Liver (tissue), 9 donors: ENCODE results near the gene IFT20. TPM values are rescaled to one million over a fixed set of nuclear protein-coding genes. Genes with fewer than 3 reads are reported as not detected.

Experiments used
- DNase-seq: peaks from one replicate; pipeline ENCODE4 v3.0.0-alpha.2; 2017; ENCODE audit warnings: low spot score
- H3K27ac ChIP-seq, 2 donors: one replicate each; pipeline ENCODE4 v1.7.0; 2013; ENCODE audit warnings: inconsistent platforms in 2 of 2, low read length in 2 of 2, control low read depth in 1 of 2, low read depth in 1 of 2, mild to moderate bottlenecking in 1 of 2
- H3K27me3 ChIP-seq, 4 donors: one replicate each; pipeline versions ENCODE4 v1.6.1 to v1.7.0; 2013; ENCODE audit warnings: low read length in 3 of 4, inconsistent platforms in 1 of 4, mild to moderate bottlenecking in 1 of 4, moderate library complexity in 1 of 4; ENCODE audit not compliant: control insufficient read depth in 4 of 4, insufficient read depth in 4 of 4
- H3K36me3 ChIP-seq, 4 donors: one replicate each; pipeline versions ENCODE4 v1.6.1 to v1.7.0; 2013; ENCODE audit warnings: low read length in 3 of 4, mild to moderate bottlenecking in 3 of 4, low read depth in 1 of 4, moderate library complexity in 1 of 4; ENCODE audit not compliant: control insufficient read depth in 4 of 4, insufficient read depth in 3 of 4
- H3K4me1 ChIP-seq, 4 donors: one replicate each; pipeline versions ENCODE4 v1.6.1 to v1.7.0; 2013; ENCODE audit warnings: low read length in 3 of 4, mild to moderate bottlenecking in 3 of 4, moderate library complexity in 1 of 4; ENCODE audit not compliant: control insufficient read depth in 4 of 4, insufficient read depth in 4 of 4
- H3K4me3 ChIP-seq, 3 donors: one replicate each; pipeline versions ENCODE4 v1.6.1 to v1.7.0; 2013; ENCODE audit warnings: low read length in 3 of 3, control low read depth in 1 of 3, low read depth in 1 of 3, mild to moderate bottlenecking in 1 of 3
- H3K9ac ChIP-seq, 2 donors: one replicate each; pipeline ENCODE4 v1.7.0; 2013; ENCODE audit warnings: low read length in 2 of 2, mild to moderate bottlenecking in 2 of 2, moderate library complexity in 2 of 2, control low read depth in 1 of 2, low read depth in 1 of 2
- H3K9me3 ChIP-seq, 4 donors: one replicate each; pipeline versions ENCODE4 v1.6.1 to v1.7.0; 2013; ENCODE audit warnings: low read length in 3 of 4; ENCODE audit not compliant: control insufficient read depth in 4 of 4
- EGR1 ChIP-seq, 2 donors: IDR thresholded peaks; 2 replicates each; pipeline ENCODE4 v1.6.1; 2016 to 2018; ENCODE audit warnings: antibody characterized with exemption in 2 of 2, low read depth in 2 of 2
- FOXA1 ChIP-seq: IDR thresholded peaks from 2 replicates; pipeline ENCODE4 v1.6.1; 2016; ENCODE audit warnings: antibody characterized with exemption
- FOXA2 ChIP-seq: IDR thresholded peaks from 2 replicates; pipeline ENCODE4 v1.6.1; 2016; ENCODE audit warnings: antibody characterized with exemption
- GABPA ChIP-seq, 2 donors: IDR thresholded peaks in 1 of 2; conservative IDR thresholded peaks in 1 of 2; 2 replicates each; pipeline ENCODE4 v1.6.1; 2016; ENCODE audit warnings: antibody characterized with exemption in 2 of 2, mild to moderate bottlenecking in 1 of 2, moderate library complexity in 1 of 2
- HNF4A ChIP-seq, 2 donors: conservative IDR thresholded peaks; 2 replicates each; pipeline ENCODE4 v1.6.1; 2016; ENCODE audit warnings: antibody characterized with exemption in 2 of 2, mild to moderate bottlenecking in 2 of 2
- HNF4G ChIP-seq: IDR thresholded peaks from 2 replicates; pipeline ENCODE4 v1.6.1; 2016; ENCODE audit warnings: antibody characterized with exemption
- JUND ChIP-seq, 2 donors: IDR thresholded peaks; 2 replicates each; pipeline ENCODE4 v1.6.1; 2016; ENCODE audit warnings: antibody characterized with exemption in 2 of 2
- NR2F2 ChIP-seq: IDR thresholded peaks from 2 replicates; pipeline ENCODE4 v1.6.1; 2016; ENCODE audit warnings: antibody characterized with exemption
- RAD21 ChIP-seq, 2 donors: IDR thresholded peaks; 2 replicates each; pipeline ENCODE4 v1.6.1; 2016; ENCODE audit warnings: antibody characterized with exemption in 2 of 2, mild to moderate bottlenecking in 2 of 2
- RXRA ChIP-seq, 2 donors: IDR thresholded peaks; 2 replicates each; pipeline ENCODE4 v1.6.1; 2017 to 2018; ENCODE audit warnings: antibody characterized with exemption in 2 of 2, mild to moderate bottlenecking in 1 of 2
- SP1 ChIP-seq: IDR thresholded peaks from 2 replicates; pipeline ENCODE4 v1.6.1; 2018; ENCODE audit warnings: antibody characterized with exemption, mild to moderate bottlenecking
- TAF1 ChIP-seq: conservative IDR thresholded peaks from 2 replicates; pipeline ENCODE4 v1.6.1; 2016; ENCODE audit warnings: antibody characterized with exemption, mild to moderate bottlenecking
- YY1 ChIP-seq: IDR thresholded peaks from 2 replicates; pipeline ENCODE4 v1.6.1; 2016; ENCODE audit warnings: antibody characterized with exemption, mild to moderate bottlenecking
- WGBS: extraction: QIAGEN DNeasy Blood & Tissue Kit; methylation state at CpG from one replicate; pipeline ENCODE4 v1.1.7; 2013; 5-methylcytosine and 5-hydroxymethylcytosine counted together
- polyA plus RNA-seq, 2 donors: library from polyadenylated mRNA; stranded (reverse) in 1 of 2; unstranded in 1 of 2; fragments of 200-250 nt in 1 of 2; fragments of >200 nt in 1 of 2; fragmentation: Nextera tagmentation in 1 of 2; extraction: Ambion mirVana in 1 of 2; gene quantifications; one replicate each; pipeline versions ENCODE4 v1.2.1 to v1.2.3, GENCODE V29; 2013 to 2015
- total RNA-seq, 2 donors: library from RNA; depleted of rRNA; stranded (reverse); fragments of >200 nt; gene quantifications; one replicate each; pipeline ENCODE4 v1.2.3, GENCODE V29; 2014
- TF ChIP-seq, protein P1 (sequence below): IDR thresholded peaks from 2 replicates; pipeline ENCODE4 v1.6.1; 2016; ENCODE audit warnings: antibody characterized with exemption
- TF ChIP-seq, protein P2 (sequence below): fragments of 150-350 bp; IDR thresholded peaks from 2 replicates; pipeline ENCODE4 v1.5.1; 2017; ENCODE audit warnings: improper control_type of control experiment, low read depth, low read length; ENCODE audit not compliant: missing input control
- TF ChIP-seq, protein P3 (sequence below): IDR thresholded peaks from 2 replicates; pipeline ENCODE4 v1.6.1; 2016; ENCODE audit warnings: antibody characterized with exemption
- TF ChIP-seq, protein P4 (sequence below): IDR thresholded peaks from 2 replicates; pipeline ENCODE4 v1.6.1; 2016; ENCODE audit warnings: antibody characterized with exemption, mild to moderate bottlenecking
- TF ChIP-seq, protein P5 (sequence below): IDR thresholded peaks from 2 replicates; pipeline ENCODE4 v1.6.1; 2016; ENCODE audit warnings: antibody characterized with exemption
- donor health status: healthy.
- donor health status: healthy.
- donor health status: healthy.
- donor health status: healthy.
- donor health status: healthy.

Gene IFT20
- total and polyA plus RNA-seq, 4 donors, result 15.5 to 37.1 (median 24.7) TPM

DNA sequence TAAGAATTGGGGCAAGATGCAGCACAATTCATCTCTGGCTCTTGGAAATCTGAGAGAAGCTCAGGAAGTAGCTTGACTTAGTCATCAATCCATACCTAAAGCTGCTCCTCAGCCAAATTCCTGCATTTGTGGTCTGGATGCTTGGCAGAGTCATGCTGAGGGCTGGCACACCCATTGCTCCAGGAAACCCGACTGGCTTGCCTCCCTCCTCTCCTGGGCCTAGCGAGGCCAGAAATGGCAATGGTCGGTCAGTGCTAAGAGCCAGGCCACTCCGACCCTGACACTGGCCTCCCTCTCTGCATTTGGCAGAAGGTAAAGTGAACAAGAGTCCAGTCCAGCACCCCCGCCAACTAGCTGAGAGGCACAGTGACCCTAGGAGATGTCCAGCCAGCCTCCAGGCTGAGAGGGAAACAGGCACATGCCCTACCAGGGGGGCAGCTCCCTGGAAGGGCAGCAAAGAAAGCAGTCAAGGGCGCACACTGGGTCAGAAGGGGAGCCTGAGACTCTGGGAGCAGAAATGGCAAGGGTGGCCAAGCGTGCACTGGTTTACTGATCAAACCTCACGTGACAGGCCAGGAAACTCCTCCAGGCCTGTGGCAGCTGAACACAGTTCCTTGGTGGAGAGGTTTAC, 12.1 kb upstream of the IFT20 start:
- Histone ChIP-seq H3K9me3 (no peaks in the 10 kb centered on the region), H3K27me3 (no peaks in the 10 kb centered on the region), H3K27ac (peak overlapping the region; percentile 57 to 89), H3K4me3 (peak overlapping the region in 1 of 3 donors; percentile 26), H3K36me3 (peaks cover 15 to 57% (median 43%) of the 10 kb centered on the region in 4 donors), H3K9ac (peak overlapping the region; percentile 45 to 57), H3K4me1 (peaks cover 23 to 67% (median 56%) of the 10 kb centered on the region in 4 donors)
- DNase-seq, result no peak
- TF ChIP-seq RXRA (IDR thresholded peaks at IDR 0.05) (peak in 1 of 2 donors; percentile 56), HNF4A (conservative IDR thresholded peaks at IDR 0.05) (peak; percentile 17 to 64), FOXA1 (no peak)
- 34% methylated on average over 8 of the region's 8 CpGs for WGBS

DNA sequence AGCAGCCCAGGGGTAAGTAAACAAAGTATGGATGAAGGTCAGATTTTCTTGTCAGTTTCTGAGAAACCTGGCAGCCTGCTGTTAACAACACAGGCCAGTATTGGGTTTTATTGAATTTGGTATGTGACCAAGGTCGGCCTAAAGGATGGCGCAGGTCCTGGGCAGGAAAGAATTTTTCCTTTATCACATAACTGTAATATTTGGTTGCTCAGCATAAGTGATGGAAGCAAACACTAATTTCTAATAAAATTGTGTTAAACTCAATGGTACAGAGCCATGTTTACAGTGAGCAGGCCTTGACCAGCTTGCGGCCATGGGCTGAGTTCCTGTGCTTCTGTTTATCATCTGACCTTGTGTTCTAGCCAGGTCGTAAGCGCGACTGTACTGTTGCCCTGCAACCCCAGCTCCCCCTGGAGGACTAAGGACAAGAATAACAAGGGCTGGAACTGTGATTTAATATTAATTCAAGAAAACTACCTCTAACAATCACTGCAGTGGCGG, 11.5 kb upstream of the IFT20 start:
- Histone ChIP-seq H3K27me3 (no peaks in the 10 kb centered on the region), H3K36me3 (peaks cover 15 to 60% (median 46%) of the 10 kb centered on the region in 4 donors), H3K4me1 (peaks cover 23 to 69% (median 56%) of the 10 kb centered on the region in 4 donors), H3K4me3 (peak overlapping the region in 1 of 3 donors; percentile 51), H3K9me3 (no peaks in the 10 kb centered on the region), H3K27ac (peak overlapping the region; percentile 57 to 89), H3K9ac (peak overlapping the region; percentile 57 to 77)
- WGBS, result 19% methylated on average over 7 of the region's 7 CpGs
- DNase-seq, result no peak
- TF ChIP-seq GABPA (IDR thresholded peaks at IDR 0.05 in 1 of 2, conservative IDR thresholded peaks at IDR 0.05 in 1 of 2) (peak in 1 of 2 donors; percentile 66), FOXA1 (peak; percentile 69), RXRA (IDR thresholded peaks at IDR 0.05) (peak; percentile 54 to 77), RAD21 (IDR thresholded peaks at IDR 0.05) (peak; percentile 80 to 87), FOXA2 (peak; percentile 57), HNF4G (peak; percentile 3), EGR1 (IDR thresholded peaks at IDR 0.05; ENCODE audit: low read depth in 2 of 2) (peak in 1 of 2 donors; percentile 11), NR2F2 (peak; percentile 84), JUND (IDR thresholded peaks at IDR 0.05) (peak in 1 of 2 donors; percentile 27), SP1 (peak; percentile 79), HNF4A (conservative IDR thresholded peaks at IDR 0.05) (peak; percentile 70 to 71), TAF1 (no peak), YY1 (peak; percentile 85)
- TF ChIP-seq, protein P1, sequence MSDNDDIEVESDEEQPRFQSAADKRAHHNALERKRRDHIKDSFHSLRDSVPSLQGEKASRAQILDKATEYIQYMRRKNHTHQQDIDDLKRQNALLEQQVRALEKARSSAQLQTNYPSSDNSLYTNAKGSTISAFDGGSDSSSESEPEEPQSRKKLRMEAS, result peak; percentile 44
- TF ChIP-seq, protein P2, sequence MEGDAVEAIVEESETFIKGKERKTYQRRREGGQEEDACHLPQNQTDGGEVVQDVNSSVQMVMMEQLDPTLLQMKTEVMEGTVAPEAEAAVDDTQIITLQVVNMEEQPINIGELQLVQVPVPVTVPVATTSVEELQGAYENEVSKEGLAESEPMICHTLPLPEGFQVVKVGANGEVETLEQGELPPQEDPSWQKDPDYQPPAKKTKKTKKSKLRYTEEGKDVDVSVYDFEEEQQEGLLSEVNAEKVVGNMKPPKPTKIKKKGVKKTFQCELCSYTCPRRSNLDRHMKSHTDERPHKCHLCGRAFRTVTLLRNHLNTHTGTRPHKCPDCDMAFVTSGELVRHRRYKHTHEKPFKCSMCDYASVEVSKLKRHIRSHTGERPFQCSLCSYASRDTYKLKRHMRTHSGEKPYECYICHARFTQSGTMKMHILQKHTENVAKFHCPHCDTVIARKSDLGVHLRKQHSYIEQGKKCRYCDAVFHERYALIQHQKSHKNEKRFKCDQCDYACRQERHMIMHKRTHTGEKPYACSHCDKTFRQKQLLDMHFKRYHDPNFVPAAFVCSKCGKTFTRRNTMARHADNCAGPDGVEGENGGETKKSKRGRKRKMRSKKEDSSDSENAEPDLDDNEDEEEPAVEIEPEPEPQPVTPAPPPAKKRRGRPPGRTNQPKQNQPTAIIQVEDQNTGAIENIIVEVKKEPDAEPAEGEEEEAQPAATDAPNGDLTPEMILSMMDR, result peak; percentile 71
- TF ChIP-seq, protein P3, sequence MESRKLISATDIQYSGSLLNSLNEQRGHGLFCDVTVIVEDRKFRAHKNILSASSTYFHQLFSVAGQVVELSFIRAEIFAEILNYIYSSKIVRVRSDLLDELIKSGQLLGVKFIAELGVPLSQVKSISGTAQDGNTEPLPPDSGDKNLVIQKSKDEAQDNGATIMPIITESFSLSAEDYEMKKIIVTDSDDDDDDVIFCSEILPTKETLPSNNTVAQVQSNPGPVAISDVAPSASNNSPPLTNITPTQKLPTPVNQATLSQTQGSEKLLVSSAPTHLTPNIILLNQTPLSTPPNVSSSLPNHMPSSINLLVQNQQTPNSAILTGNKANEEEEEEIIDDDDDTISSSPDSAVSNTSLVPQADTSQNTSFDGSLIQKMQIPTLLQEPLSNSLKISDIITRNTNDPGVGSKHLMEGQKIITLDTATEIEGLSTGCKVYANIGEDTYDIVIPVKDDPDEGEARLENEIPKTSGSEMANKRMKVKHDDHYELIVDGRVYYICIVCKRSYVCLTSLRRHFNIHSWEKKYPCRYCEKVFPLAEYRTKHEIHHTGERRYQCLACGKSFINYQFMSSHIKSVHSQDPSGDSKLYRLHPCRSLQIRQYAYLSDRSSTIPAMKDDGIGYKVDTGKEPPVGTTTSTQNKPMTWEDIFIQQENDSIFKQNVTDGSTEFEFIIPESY, result peak; percentile 54
- TF ChIP-seq, protein P4, sequence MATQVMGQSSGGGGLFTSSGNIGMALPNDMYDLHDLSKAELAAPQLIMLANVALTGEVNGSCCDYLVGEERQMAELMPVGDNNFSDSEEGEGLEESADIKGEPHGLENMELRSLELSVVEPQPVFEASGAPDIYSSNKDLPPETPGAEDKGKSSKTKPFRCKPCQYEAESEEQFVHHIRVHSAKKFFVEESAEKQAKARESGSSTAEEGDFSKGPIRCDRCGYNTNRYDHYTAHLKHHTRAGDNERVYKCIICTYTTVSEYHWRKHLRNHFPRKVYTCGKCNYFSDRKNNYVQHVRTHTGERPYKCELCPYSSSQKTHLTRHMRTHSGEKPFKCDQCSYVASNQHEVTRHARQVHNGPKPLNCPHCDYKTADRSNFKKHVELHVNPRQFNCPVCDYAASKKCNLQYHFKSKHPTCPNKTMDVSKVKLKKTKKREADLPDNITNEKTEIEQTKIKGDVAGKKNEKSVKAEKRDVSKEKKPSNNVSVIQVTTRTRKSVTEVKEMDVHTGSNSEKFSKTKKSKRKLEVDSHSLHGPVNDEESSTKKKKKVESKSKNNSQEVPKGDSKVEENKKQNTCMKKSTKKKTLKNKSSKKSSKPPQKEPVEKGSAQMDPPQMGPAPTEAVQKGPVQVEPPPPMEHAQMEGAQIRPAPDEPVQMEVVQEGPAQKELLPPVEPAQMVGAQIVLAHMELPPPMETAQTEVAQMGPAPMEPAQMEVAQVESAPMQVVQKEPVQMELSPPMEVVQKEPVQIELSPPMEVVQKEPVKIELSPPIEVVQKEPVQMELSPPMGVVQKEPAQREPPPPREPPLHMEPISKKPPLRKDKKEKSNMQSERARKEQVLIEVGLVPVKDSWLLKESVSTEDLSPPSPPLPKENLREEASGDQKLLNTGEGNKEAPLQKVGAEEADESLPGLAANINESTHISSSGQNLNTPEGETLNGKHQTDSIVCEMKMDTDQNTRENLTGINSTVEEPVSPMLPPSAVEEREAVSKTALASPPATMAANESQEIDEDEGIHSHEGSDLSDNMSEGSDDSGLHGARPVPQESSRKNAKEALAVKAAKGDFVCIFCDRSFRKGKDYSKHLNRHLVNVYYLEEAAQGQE, result peak; percentile 61
- TF ChIP-seq, protein P5, sequence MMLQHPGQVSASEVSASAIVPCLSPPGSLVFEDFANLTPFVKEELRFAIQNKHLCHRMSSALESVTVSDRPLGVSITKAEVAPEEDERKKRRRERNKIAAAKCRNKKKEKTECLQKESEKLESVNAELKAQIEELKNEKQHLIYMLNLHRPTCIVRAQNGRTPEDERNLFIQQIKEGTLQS, result no peak
